ENCODE results near the gene CADPS.
A peak's percentile ranks its signal among the peaks of the same experiment; 100 is the strongest.

The CADPS gene

GRCh38 chr3:62493109-62493801 lies 382.0 kb downstream of the CADPS start:
- H3K36me3 Mint-ChIP-seq (ENCODE audit: low read depth): no peaks in the 10 kb centered on the region
- no peaks in the 10 kb centered on the region for H3K9me3 Mint-ChIP-seq
- H3K27ac Mint-ChIP-seq: no peak overlapping the region
- no peak overlapping the region for H3K4me3 Mint-ChIP-seq
- DNase-seq: no peak
- no peaks in the 10 kb centered on the region for H3K27me3 Mint-ChIP-seq
- H3K4me1 Mint-ChIP-seq (ENCODE audit: low read depth): no peaks in the 10 kb centered on the region

DNA sequence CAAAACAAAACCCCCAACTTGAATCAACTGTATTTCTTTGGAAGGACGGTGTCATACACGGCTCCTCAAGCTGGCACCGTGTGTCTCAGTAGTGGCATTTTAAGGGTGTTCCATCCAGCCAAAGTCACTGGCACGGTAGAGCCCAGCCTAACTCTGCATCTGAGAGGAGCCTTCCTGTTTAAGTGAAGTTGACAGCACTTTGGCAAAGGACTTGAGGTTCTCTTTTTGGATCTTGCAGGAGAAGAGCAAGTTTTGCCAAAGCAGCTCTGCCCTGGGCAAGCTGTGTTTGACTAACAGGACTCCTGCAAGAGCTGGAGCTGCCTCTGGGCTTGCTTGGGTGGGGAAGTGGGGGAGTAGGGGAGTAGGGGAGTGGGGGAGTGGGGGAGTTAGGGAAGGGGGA lies 392.3 kb downstream of the CADPS start:
- Mint-ChIP-seq H3K4me3 (no peak overlapping the region), H3K4me1 (ENCODE audit: low read depth) (no peaks in the 10 kb centered on the region)
- DNase-seq: no peak

DNA sequence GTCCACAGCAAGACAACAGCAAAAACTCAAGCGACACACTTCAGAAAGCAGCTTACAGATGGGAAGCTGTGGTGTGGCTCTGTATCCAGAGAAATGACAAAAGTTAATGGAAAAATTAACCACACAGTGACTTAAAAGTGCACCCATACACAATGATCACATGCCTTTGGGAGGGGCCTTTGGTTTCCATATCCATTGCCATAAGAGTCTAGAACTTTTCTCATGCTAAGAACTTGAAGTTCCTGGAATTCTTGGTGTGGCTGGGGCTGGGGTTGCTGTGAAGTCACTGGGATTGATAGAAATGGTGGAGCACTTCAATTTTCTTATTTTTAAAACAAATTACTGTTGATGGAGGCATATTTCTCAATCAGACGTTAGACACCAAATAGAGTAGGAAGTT lies 393.3 kb downstream of the CADPS start:
- no peak for DNase-seq
- Mint-ChIP-seq H3K4me1 (ENCODE audit: low read depth) (no peaks in the 10 kb centered on the region), H3K9me3 (no peaks in the 10 kb centered on the region), H3K27me3 (no peaks in the 10 kb centered on the region), H3K4me3 (no peak overlapping the region), H3K36me3 (ENCODE audit: low read depth) (no peaks in the 10 kb centered on the region), H3K27ac (no peak overlapping the region)

More for the DNA sequence above, 392.3 kb downstream of the CADPS start:
- Mint-ChIP-seq H3K9me3 (no peaks in the 10 kb centered on the region), H3K27me3 (no peaks in the 10 kb centered on the region), H3K27ac (no peak overlapping the region), H3K36me3 (ENCODE audit: low read depth) (no peaks in the 10 kb centered on the region)

DNA sequence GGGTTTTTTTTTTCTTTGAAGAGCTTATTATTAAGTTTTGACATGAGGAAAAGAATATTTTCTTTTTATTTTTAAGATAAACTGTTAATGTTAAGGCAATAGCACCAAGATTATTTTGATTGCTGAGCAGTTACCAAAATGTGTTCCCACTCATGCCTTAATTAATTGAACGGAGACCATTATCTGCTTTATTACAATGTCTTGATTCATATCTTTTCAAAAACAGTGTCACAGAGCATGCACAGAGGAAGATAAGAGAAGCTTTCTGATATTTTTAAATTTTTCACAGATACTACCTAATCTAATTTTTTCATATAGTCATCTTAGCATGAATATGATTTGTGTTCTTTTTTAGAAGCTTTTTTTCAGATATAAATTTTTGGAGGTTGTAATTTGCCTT lies 395.2 kb downstream of the CADPS start:
- no peaks in the 10 kb centered on the region for H3K27me3 Mint-ChIP-seq
- no peak overlapping the region for H3K4me3 Mint-ChIP-seq
- no peak overlapping the region for H3K27ac Mint-ChIP-seq
- DNase-seq: no peak
- no peaks in the 10 kb centered on the region for H3K4me1 Mint-ChIP-seq (ENCODE audit: low read depth)
- no peaks in the 10 kb centered on the region for H3K9me3 Mint-ChIP-seq
- no peaks in the 10 kb centered on the region for H3K36me3 Mint-ChIP-seq (ENCODE audit: low read depth)

DNA sequence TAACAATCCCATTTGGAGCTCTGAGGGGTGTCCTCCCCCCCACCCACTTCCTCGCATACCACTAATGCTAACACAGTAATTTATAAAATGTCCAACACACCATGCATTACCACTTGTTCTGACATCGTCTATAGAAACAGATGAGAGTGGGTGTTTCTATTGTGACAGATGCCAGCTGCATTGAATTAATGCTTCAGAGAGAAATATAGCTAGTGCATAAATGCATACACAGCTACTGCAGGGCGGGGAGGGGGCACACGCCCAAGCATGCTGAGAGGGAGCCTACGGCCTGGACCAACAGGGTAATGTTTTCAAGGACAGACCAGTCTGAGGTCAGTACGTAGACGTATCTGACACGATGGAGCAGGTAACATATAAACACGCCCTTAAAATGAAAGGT lies 395.9 kb downstream of the CADPS start:
- H3K27me3 Mint-ChIP-seq: no peaks in the 10 kb centered on the region
- DNase-seq: no peak
- no peaks in the 10 kb centered on the region for H3K9me3 Mint-ChIP-seq
- no peaks in the 10 kb centered on the region for H3K4me1 Mint-ChIP-seq (ENCODE audit: low read depth)
- no peak overlapping the region for H3K27ac Mint-ChIP-seq
- no peaks in the 10 kb centered on the region for H3K36me3 Mint-ChIP-seq (ENCODE audit: low read depth)
- no peak overlapping the region for H3K4me3 Mint-ChIP-seq

- Mint-ChIP-seq H3K27me3 (peaks cover 2% of the 10 kb centered on the region), H3K4me3 (no peak overlapping the region), H3K27ac (no peak overlapping the region), H3K4me1 (ENCODE audit: low read depth) (no peaks in the 10 kb centered on the region), H3K36me3 (ENCODE audit: low read depth) (no peaks in the 10 kb centered on the region), H3K9me3 (no peaks in the 10 kb centered on the region)
- DNase-seq: no peak
Observed at GRCh38 chr3:62475306-62475705, 399.9 kb downstream of the CADPS start.

GRCh38 chr3:62467966-62468722 lies 407.1 kb downstream of the CADPS start:
- no peak overlapping the region for H3K4me3 Mint-ChIP-seq
- no peak for DNase-seq

DNA sequence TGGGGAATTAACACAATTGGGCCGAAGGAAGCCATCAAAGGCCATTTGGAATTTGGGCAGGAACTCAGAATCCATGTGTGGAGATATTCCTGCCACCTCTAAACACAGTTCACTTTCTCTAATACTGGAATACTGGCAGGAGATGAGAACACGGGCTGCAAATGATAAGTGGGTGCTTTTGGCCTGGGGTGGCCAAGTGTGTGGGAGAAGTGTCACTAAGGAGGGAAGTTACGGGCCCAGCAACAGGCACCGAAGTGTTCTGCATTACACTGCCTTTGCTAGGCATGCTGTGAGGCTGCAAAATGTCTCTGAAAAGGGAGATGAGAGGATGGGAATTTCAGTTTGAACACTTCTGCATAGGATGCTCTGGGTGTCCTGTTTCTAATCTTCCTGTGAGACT lies 412.4 kb downstream of the CADPS start:
- no peak for DNase-seq
- Mint-ChIP-seq H3K27me3 (no peaks in the 10 kb centered on the region), H3K27ac (no peak overlapping the region), H3K9me3 (no peaks in the 10 kb centered on the region), H3K4me3 (no peak overlapping the region), H3K4me1 (ENCODE audit: low read depth) (no peaks in the 10 kb centered on the region), H3K36me3 (ENCODE audit: low read depth) (no peaks in the 10 kb centered on the region)

More at GRCh38 chr3:62467966-62468722, 407.1 kb downstream of the CADPS start:
- Mint-ChIP-seq H3K27me3 (no peaks in the 10 kb centered on the region), H3K27ac (no peak overlapping the region), H3K36me3 (ENCODE audit: low read depth) (no peaks in the 10 kb centered on the region), H3K4me1 (ENCODE audit: low read depth) (no peaks in the 10 kb centered on the region), H3K9me3 (no peaks in the 10 kb centered on the region)

GRCh38 chr3:62462104-62462762 lies 413.0 kb downstream of the CADPS start:
- Mint-ChIP-seq H3K36me3 (ENCODE audit: low read depth) (no peaks in the 10 kb centered on the region), H3K4me1 (ENCODE audit: low read depth) (no peaks in the 10 kb centered on the region), H3K27ac (no peak overlapping the region), H3K27me3 (no peaks in the 10 kb centered on the region), H3K9me3 (no peaks in the 10 kb centered on the region), H3K4me3 (no peak overlapping the region)
- DNase-seq: no peak

GRCh38 chr3:62454916-62455315 lies 420.3 kb downstream of the CADPS start:
- DNase-seq: no peak
- Mint-ChIP-seq H3K36me3 (ENCODE audit: low read depth) (no peaks in the 10 kb centered on the region), H3K4me1 (ENCODE audit: low read depth) (peaks cover 12% of the 10 kb centered on the region), H3K9me3 (peaks cover 2% of the 10 kb centered on the region), H3K4me3 (no peak overlapping the region), H3K27ac (no peak overlapping the region), H3K27me3 (no peaks in the 10 kb centered on the region)

GRCh38 chr3:62453448-62453847 lies 421.8 kb downstream of the CADPS start:
- no peak for DNase-seq
- no peaks in the 10 kb centered on the region for H3K36me3 Mint-ChIP-seq (ENCODE audit: low read depth)
- H3K9me3 Mint-ChIP-seq: peaks cover 2% of the 10 kb centered on the region
- H3K4me3 Mint-ChIP-seq: no peak overlapping the region
- no peaks in the 10 kb centered on the region for H3K27me3 Mint-ChIP-seq
- H3K27ac Mint-ChIP-seq: no peak overlapping the region
- peaks cover 12% of the 10 kb centered on the region for H3K4me1 Mint-ChIP-seq (ENCODE audit: low read depth)

GRCh38 chr3:62451211-62451887 lies 423.9 kb downstream of the CADPS start:
- DNase-seq: no peak
- no peaks in the 10 kb centered on the region for H3K27me3 Mint-ChIP-seq
- peaks cover 18% of the 10 kb centered on the region for H3K4me1 Mint-ChIP-seq (ENCODE audit: low read depth)
- no peaks in the 10 kb centered on the region for H3K9me3 Mint-ChIP-seq
- no peak overlapping the region for H3K4me3 Mint-ChIP-seq
- no peaks in the 10 kb centered on the region for H3K36me3 Mint-ChIP-seq (ENCODE audit: low read depth)
- no peak overlapping the region for H3K27ac Mint-ChIP-seq

GRCh38 chr3:62446337-62446940 lies 428.8 kb downstream of the CADPS start:
- Mint-ChIP-seq H3K4me3 (no peak overlapping the region), H3K9me3 (peaks cover 5% of the 10 kb centered on the region), H3K27me3 (no peaks in the 10 kb centered on the region), H3K27ac (no peak overlapping the region), H3K4me1 (ENCODE audit: low read depth) (peaks cover 23% of the 10 kb centered on the region), H3K36me3 (ENCODE audit: low read depth) (no peaks in the 10 kb centered on the region)
- no peak for DNase-seq

DNA sequence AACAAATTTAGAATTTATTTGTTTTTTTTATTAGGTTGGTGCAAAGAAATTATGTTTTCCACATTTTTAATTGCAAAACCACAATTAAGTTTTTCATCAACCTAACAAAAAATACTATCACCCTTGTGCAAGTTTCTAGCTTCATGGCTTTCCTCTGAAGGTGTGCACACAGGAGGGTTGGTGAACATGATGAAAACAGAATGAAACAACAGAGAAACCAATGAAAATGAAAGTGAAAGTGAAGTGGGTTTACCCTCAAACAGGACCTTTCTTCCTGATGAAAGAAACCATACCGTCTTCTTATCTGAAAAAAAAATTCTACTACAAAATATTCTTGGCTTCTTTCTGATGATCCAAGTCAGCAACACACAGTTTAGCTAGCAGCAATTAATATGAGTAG lies 429.9 kb downstream of the CADPS start:
- Mint-ChIP-seq H3K27me3 (no peaks in the 10 kb centered on the region), H3K9me3 (peaks cover 5% of the 10 kb centered on the region), H3K4me3 (peak overlapping the region; percentile 52), H3K4me1 (ENCODE audit: low read depth) (peaks cover 19% of the 10 kb centered on the region), H3K27ac (peak overlapping the region; percentile 47), H3K36me3 (ENCODE audit: low read depth) (no peaks in the 10 kb centered on the region)
- DNase-seq: no peak
